ENCODE data around the gene RIN3. TPM values are rescaled to one million over a fixed set of nuclear protein-coding genes. Genes with fewer than 3 reads are reported as not detected.

Gene RIN3
- total RNA-seq, 2 donors from 2014 or later, result 47.4 to 54.2 TPM

DNA sequence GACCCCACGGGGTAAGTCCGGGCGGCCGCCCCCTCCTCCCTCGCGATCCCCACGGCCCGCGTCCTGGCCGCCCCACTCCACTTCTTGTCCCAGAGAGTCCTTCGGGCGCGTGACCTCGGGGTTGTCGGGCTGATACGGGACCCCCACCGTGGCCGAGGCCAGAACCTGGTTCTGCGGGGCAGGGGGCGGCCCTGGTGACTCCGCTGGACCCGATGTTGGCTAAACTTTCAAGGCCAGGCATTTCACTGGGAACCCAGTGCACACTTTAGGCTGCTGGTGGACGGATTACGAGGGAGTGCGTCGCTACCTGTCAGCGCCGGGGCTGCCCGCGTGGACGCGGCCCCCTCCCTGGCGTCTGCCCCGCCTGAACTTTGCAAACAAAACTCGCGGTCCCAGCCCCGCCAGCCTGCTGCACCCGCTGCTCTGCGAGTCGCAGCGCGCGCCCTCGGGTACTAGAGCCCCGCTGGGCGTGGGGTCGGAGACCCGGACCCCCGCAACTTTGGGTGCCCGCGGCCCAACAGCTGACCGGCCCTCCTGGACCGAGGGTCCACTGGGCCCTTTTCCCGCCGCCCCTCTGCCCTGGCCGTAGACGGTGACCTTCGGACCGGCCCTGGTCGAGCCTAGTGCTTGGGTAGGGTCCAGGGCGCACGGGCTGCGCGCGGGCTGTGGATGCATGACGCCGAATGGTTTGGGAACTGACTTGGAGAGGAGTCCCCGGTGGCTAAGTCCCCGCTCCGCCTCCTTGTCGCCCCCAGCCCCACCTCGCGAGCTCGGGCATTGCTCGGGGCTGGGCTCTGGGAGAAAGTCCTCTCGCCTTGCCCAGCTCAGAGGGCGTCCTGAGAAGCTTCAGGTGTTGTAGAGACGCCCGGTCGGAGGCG, 624 bp downstream of the RIN3 start:
- no peak for ATAC-seq (ENCODE audit: insufficient number of reproducible peaks, low FRiP score, low read depth)
- no peaks in the 10 kb centered on the region for H3K36me3 ChIP-seq
- H3K4me3 ChIP-seq, result peak overlapping the region; percentile 97
- no peaks in the 10 kb centered on the region for H3K27me3 ChIP-seq (replicated peaks; ENCODE audit: insufficient read depth)
- H3K9me3 ChIP-seq, result no peaks in the 10 kb centered on the region
- DNase-seq (ENCODE audit: low spot score), result no peak
- TF ChIP-seq, protein P1, sequence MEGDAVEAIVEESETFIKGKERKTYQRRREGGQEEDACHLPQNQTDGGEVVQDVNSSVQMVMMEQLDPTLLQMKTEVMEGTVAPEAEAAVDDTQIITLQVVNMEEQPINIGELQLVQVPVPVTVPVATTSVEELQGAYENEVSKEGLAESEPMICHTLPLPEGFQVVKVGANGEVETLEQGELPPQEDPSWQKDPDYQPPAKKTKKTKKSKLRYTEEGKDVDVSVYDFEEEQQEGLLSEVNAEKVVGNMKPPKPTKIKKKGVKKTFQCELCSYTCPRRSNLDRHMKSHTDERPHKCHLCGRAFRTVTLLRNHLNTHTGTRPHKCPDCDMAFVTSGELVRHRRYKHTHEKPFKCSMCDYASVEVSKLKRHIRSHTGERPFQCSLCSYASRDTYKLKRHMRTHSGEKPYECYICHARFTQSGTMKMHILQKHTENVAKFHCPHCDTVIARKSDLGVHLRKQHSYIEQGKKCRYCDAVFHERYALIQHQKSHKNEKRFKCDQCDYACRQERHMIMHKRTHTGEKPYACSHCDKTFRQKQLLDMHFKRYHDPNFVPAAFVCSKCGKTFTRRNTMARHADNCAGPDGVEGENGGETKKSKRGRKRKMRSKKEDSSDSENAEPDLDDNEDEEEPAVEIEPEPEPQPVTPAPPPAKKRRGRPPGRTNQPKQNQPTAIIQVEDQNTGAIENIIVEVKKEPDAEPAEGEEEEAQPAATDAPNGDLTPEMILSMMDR (IDR thresholded peaks at IDR 0.05), result no peak
- peaks cover 9 to 65% of the 10 kb centered on the region in 2 donors for H3K4me1 ChIP-seq (ENCODE audit: control insufficient read depth in 1 of 2, low read depth in 2 of 2)
- H3K27ac ChIP-seq, result peak overlapping the region; percentile 89

DNA sequence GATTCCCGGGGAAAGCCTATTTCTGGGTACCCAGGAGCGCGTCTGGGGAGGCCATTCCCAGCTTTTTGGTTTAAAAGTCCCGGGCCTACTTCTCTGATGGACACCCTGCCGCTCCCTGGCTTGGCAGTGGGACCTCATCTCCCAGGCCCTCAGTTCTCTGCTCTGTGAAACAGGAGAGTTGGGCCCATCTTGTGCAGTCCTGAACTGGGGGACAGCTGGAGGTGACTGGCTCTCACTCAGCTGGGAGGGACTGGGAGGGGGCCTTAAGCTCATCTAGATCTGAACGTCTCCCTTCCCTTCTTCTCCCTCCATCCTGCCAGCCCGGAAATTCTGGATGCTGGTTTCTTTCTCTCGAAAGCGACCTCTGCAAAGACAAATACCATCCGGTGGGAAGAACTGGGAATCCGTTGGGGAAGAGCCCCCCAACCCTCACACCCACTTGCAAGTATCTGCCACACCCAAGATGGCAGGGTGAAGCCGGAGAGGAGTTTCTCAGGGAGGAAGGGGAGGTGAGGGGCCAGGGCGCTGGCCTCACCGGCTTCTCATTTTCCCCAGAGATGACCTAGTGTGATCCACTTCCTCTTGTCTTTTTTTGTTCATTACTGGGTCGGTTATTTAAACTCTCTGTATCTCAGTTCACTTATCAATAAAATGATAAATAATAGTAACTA, 1.4 kb downstream of the RIN3 start:
- DNase-seq (ENCODE audit: low spot score) (no peak), ATAC-seq (ENCODE audit: insufficient number of reproducible peaks, low FRiP score, low read depth) (no peak)
- Histone ChIP-seq H3K4me1 (ENCODE audit: control insufficient read depth in 1 of 2, low read depth in 2 of 2) (peaks cover 9 to 71% of the 10 kb centered on the region in 2 donors), H3K27ac (peak overlapping the region; percentile 89), H3K4me3 (peak overlapping the region; percentile 97), H3K36me3 (no peaks in the 10 kb centered on the region), H3K9me3 (no peaks in the 10 kb centered on the region), H3K27me3 (replicated peaks; ENCODE audit: insufficient read depth) (no peaks in the 10 kb centered on the region)
- TF ChIP-seq, protein P1 (IDR thresholded peaks at IDR 0.05), result no peak

DNA sequence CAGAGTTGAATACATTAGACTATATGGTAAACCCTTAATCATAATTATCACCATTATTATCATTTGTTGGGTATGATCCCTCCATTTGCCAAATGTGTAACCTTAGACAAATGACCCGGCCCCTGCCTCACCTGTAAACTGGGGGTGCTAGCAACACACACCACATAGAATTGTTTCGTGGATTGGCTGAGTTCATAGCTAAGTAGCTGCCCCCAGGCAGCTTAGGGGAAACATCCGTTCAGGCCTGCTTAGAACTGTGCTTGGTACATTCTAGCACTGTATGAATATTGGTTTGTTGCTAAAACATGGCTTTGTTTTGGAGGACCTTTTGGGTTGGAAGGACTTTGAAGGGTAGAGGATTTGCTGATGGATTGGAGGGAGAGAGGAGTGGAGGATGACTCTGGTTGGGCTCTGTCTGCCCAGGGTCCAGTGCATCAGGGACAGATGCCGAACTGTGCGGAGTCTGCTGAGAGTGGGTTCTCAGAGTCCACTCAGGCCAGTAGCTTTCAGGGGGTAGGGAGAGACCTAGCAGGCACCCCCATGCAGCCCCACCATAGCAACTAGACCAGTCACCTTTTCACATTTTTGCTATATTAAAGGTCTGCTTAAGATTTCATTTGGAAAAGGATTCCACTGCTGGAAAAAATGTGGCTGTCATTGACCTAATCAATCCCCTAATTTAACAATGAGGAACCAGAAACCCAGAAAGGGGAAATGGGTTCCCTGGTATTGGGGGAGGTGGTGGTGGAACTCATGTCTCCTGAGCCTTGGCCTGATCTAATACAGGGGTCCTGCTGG, 2.2 kb downstream of the RIN3 start:
- peak overlapping the region; percentile 97 for H3K4me3 ChIP-seq
- no peak overlapping the region for H3K27ac ChIP-seq

DNA sequence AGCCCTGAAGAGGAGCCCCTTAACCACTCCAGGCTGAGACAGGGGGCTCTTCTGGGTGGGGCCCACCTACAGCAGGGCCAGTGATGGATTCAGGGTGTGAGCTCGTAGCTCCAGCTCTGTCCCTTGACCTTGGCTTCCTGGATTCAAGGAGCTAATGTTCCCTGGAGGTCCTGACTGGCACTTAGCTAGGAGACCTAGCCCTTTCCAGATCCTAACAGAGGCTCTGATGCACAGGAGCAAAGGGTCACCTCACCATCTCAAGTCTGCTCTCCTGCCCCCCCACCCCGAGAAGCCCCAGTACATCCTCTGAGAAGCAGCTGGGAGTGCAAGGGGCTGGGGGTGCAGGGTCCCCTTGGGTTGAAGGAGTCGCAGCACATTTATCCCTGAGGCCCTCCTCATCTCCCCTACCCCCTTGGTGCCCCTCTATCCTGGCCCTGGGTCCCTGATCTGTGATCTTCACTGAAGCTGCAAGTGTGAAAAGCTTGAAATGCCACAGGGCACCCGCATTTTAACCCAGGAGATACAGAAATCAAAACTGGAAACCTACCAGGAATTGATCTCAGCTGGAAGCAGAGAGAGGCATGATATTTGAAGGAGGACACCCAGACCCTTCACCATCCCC, 2.9 kb downstream of the RIN3 start:
- no peak overlapping the region for H3K27ac ChIP-seq
- H3K27me3 ChIP-seq (replicated peaks; ENCODE audit: insufficient read depth), result no peaks in the 10 kb centered on the region
- ATAC-seq (ENCODE audit: insufficient number of reproducible peaks, low FRiP score, low read depth) (no peak), DNase-seq (ENCODE audit: low spot score) (no peak)
- no peaks in the 10 kb centered on the region for H3K9me3 ChIP-seq
- H3K4me1 ChIP-seq (ENCODE audit: control insufficient read depth in 1 of 2, low read depth in 2 of 2), result peaks cover 9 to 71% of the 10 kb centered on the region in 2 donors
- TF ChIP-seq, protein P1 (IDR thresholded peaks at IDR 0.05), result no peak
- no peak overlapping the region for H3K4me3 ChIP-seq
- H3K36me3 ChIP-seq, result no peaks in the 10 kb centered on the region

More for the DNA sequence above, 2.2 kb downstream of the RIN3 start:
- no peaks in the 10 kb centered on the region for H3K27me3 ChIP-seq (replicated peaks; ENCODE audit: insufficient read depth)
- no peaks in the 10 kb centered on the region for H3K9me3 ChIP-seq
- DNase-seq (ENCODE audit: low spot score), result no peak
- H3K4me1 ChIP-seq (ENCODE audit: control insufficient read depth in 1 of 2, low read depth in 2 of 2), result peaks cover 9 to 71% of the 10 kb centered on the region in 2 donors
- TF ChIP-seq, protein P1 (IDR thresholded peaks at IDR 0.05), result no peak
- ATAC-seq (ENCODE audit: insufficient number of reproducible peaks, low FRiP score, low read depth), result no peak
- no peaks in the 10 kb centered on the region for H3K36me3 ChIP-seq

Data from thoracic aorta (tissue), 2 donors.